Stimulated activated CD8-positive, alpha-beta memory T cell treated with anti-CD3 and anti-CD28 coated beads, Interleukin-7, amount 100 ng/mL, for 4 hours (primary cell): ENCODE results near the gene CELA2B.
"Not testable (repeated sequence)": the region's sequence is repeated elsewhere in the genome, so short reads cannot be mapped to it uniquely, and the experiment has no call there.

ENCODE experiments used
- DNase-seq, 2 donors: peaks; one replicate each; pipeline ENCODE4 v3.0.0-alpha.2; 2020; ENCODE audit warnings: low read depth in 2 of 2

Gene CELA2B

GRCh38 chr1:15445390-15446122 lies 30.3 kb upstream of the CELA2B start:
- DNase-seq = no peak

- DNase-seq = no peak
Measured at GRCh38 chr1:15446212-15446611, 29.7 kb upstream of the CELA2B start.

DNA sequence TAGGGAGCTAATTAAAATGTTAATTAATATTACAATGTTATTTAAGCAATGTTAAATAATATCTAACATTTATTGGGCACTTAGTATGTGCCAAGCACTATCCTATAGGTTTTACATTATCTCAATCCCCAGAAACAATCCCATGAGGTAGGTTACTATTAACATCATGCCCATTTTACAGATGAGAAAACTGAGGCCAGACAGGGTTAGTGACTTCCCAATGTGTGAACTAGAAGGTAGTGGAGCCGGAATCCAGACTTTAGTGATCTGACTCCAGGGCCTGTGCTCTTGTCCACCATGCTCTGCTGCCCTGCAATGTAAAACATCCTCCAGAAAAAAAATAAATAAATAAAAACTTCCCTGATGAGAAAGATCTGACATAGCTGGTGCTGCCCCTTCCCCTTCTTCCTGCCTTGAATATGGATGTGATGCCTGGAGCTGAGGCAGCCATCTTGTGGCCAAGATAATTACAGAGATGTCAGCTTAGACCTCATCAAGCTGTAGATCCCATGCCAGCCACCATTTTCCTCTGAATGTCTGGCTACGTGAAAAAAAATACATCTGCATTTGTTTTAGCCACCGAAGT lies 26.9 kb upstream of the CELA2B start:
- DNase-seq = no peak

DNA sequence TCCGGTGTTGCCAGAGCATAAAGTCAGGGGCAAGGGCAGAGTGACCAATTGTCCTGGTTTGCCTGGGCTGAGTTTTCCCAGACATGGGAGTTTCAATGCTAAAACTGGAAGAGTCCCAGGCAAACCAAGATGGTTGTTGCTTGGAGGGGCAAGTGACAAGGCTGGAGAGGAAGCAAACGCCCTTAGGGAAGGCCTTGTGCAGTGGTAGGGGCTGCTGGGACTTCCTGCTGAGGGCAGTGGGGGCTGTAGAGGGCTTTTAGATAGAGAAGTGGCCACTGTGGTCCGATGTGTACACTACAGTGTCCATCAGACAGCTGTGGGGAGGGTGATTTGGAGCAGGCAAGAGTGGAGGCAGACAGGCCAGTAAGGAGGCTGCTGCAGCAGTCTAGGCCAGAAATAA lies 26.3 kb upstream of the CELA2B start:
- DNase-seq = no peak

DNA sequence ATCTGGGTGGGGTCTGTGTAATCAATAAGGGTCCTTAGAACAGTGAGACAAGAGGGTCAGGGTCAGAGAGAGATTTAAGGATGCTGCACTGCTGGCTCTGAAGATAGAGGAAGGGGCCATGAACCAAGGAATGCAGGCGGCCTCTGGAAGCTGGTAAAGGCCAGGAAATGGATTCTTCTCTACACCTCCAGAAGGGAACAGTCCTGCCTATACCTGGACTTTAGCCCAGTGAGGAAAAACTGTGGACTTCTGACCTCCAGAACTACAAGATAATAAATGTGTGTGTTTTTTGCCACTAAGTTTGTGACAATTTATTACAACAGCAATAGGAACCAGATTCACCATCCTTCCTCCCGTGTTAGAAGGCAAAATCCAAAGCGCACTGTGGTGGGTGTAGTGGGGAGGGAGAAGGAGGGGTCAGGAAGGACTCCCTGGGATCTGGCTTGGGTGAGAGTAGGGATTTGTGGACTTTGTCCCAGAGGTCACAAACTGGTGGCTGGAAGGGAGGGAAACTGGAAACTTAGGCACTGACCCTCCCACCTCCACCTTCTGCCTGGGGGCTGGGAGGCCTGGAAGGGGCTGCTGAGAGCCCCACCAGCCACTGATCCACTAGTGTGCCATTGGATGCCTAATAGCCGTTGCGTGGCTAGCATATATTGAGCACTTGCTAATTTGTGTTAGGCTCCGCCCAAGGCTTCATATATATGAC lies 24.7 kb upstream of the CELA2B start:
- DNase-seq = no peak

DNA sequence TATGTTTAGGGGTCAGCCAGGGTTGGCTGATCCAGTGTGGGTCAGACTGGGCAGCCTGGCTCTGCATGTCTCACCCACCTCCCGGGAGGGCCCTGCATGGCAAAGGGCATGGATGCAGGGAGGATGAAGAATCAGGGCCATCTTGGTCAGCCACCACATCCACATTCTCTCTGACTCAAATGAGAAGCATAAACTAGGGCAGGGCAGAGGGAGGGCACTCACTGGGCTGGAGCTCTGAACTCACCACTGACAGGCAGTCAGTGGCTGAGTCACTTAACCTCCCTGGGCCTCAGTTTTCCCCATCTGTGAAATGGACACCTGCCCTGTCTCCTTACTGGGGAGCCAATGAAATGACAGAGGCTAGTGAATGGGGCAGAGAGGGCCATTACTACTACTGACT lies 23.7 kb upstream of the CELA2B start:
- DNase-seq = no peak

DNA sequence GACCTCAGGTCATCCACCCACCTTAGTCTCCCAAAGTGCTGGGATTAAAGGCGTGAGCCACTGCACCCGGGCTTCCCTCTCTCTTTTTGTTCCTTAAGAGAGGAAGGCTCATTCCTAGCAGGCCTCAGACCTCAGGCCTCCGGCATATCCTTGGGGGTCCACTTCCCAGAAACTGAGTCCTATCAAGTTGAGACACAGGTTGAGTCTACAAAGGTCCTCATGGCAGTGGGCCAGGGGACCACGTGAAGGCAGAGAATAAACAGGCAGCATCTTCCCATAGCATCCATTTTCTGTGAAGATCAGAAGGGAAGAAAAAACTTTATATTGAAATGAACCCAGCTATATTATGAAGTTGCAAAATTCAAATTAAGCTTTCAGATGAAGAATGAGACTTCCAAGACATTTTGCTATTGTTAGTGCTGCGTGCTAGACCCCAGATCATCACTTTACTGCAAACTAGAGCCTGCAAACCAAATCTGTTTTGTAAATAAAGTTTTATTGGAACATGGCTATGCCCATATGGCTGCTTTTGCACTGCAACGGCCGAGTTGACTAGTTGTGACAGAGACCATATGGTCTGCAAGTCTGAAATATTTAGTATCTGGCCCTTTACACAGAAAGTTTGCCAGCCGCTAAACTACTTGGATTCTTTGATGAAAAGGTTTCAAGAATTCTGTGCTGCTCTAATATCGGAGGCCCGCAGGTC lies 22.9 kb upstream of the CELA2B start:
- DNase-seq = no peak

- DNase-seq = no peak
Measured at GRCh38 chr1:15453734-15454133, 22.2 kb upstream of the CELA2B start.

DNA sequence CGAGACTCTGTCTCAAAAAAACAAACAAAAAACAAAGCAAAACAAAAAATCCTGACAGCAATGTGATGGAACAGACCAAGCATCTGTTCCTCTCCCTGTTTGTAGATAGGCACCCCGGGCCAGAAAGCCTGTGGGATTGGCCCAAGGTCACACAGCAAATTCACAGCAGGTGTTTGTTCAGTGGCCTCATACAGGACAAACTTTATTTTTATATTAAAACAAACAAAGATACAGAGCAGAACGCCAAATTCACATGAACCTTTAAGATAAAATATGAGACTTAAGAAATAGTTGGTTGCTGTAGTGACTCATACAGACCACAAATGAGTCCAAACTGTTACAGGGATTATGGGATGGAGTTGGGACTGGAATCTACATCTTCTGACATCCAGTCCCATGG lies 21.6 kb upstream of the CELA2B start:
- no peak for DNase-seq

DNA sequence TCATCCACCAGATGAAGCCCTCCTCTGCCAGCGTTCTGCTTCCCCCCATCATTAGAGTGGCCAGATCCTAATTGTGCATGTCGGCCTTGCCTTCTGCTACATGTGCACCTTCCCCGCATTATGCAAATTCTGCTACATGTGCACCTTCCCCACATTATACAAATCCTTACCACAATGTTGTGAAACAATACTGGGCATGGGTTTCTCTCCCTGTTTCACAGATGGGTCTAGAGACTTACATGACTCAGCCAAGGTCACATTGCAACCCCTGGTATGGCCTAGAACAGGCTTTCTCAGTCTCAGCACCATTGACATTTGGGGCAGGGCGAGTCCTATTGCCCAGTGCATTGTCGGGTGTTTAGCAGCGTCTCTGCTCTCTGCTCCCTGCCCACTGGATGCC lies 20.4 kb upstream of the CELA2B start:
- no peak for DNase-seq

DNA sequence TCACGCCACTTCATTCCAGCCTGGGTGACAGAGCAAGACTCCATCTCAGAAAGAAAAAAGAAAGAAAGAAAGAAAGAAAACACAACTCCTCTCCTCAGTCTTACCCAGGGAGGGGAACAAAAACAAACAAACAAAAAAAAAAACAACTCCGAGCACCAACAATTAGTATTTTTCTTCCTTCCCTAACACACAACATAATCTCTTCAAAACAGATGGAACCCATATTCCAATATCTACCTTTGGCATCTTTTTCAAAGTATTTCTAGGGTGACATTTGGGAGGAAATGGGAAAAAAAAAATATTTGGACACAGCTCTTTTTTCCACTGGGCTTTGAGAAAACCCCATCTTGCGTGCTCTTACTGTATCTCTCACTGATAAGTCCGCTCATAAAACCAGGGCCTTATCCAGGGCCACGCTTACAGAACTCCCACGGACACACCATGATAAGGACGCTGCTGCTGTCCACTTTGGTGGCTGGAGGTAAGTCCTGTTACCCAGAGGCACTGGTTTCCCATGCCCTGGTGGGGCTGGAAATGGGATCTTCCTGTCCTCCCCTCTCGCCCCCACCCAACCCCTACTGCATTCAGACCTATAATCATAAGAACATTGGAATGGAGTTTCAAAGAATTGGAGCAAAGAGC lies 19.5 kb upstream of the CELA2B start, which contains the start of gene CELA2A:
TSS of gene CELA2A (plus strand) at position 420 of the 642 bp plus-strand sequence. CDS start at position 442, 22 bp downstream.
- no peak for DNase-seq

DNA sequence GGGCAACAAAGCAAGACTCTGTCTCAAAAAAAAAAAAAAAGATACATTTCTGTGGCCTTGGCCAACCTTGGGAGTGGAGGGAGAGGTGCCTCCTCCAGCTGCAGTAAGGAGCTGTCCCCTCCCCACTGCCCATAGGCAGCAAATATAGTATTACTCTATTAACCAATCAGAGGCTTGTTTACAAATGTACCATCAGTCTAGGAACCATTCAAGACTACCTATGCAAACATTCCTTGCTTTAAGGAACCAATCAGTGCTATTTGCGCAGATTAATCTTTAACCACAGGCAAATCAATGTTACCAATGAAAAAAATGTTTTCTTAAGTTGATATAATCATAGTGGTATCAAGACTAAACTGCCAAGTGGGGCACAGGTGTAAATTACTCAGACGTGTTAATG lies 18.3 kb upstream of the CELA2B start:
- DNase-seq = no peak

DNA sequence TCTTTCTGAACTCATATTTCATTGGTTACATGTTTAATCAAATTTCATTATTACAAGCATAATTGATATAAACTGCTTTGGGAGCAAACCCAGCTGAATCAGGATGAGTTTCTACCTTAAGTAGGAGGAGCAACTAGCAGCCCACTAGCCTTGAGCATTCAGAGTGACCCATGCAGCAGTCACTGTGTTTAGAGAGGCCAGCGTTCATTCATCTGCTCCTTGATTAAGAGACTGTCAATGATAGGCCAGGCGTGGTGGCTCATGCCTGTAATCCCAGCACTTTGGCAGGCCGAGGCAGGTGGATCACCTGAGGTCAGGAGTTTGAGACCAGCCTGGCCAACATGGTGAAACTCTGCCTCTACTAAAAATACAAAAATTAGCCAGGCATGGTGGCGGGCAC lies 17.5 kb upstream of the CELA2B start:
- not testable (repeated sequence) for DNase-seq

GRCh38 chr1:15459771-15460707 lies 15.9 kb upstream of the CELA2B start:
- DNase-seq = no peak

DNA sequence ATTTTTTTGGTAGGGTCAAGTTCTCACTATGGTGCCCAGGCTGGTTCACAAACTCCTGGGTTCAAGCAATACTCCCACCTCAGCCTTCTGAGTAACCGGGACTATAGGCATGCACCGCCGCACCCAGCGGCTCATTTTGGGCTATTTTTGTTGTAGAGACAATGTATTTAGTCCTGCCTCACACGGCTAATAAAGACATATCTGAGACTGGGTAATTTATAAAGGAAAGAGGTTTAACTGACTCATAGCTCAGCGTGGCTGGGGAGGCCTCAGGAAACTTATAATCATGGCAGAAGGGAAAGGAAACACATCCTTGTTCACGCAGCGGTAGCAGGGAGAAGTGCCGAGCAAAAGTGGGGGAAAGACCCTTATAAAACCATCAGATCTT lies 15.2 kb upstream of the CELA2B start:
- no peak for DNase-seq

- DNase-seq = not testable (repeated sequence)
Measured at GRCh38 chr1:15463064-15463800, 12.7 kb upstream of the CELA2B start.

DNA sequence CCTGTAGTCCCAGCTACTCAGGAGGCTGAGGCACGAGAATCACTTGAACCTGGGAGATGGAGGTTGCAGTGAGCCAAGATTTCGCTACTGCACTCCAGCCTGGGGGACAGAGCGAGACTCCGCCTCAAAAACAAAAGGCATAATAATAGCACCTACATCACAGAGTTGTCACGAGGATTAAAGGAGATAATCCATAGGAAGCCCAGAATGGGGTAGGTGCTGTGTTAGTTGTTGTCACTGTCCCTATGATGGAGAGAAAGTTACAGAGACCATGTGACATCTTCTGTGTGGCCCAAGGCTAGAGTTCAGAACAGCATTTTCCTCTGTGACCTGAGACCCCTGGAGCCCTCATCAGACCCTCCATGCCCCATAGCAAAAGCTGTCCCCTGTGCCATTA lies 12.0 kb upstream of the CELA2B start:
- DNase-seq = not testable (repeated sequence)

DNA sequence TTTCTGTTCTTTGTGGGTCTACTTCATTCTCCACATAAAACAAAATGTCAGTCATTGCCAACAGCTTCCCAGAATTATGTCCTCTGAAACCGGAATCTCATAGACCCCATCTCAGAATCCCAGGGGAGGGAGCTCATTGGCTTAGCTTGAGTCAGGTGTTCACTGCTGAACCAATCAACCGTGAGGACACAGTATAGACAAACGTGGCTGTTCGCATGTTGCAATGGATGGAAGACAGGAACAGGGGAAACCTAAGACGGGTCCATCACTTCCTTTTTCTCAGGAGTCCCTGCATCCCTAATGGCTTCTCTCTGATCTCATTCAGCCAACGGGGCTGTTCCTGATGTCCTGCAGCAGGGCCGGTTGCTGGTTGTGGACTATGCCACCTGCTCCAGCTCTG lies 10.2 kb upstream of the CELA2B start:
- no peak for DNase-seq

- DNase-seq = not testable (repeated sequence)
Measured at GRCh38 chr1:15466955-15467625, 8.8 kb upstream of the CELA2B start.
